CD4-positive, alpha-beta T cell (primary cell): ENCODE results near the gene CXADR. TPM values are rescaled to one million over a fixed set of nuclear protein-coding genes. Genes with fewer than 3 reads are reported as not detected.

ENCODE experiments used
- ATAC-seq: fragments of 200-7000 bp; cut with Tn5 transposase; one replicate; pipeline ENCODE4 v1.10.0; 2022; ENCODE audit warnings: mild to moderate bottlenecking; ENCODE audit not compliant: poor library complexity
- CTCF ChIA-PET: fragments of 350-600 bp; sonication (Branson Sonifier 250); formaldehyde crosslinking; loops from one replicate; lab custom pipeline; 2021; ENCODE audit warnings: antibody characterized with exemption, inconsistent platforms; lab: Charles Lee
- POLR2A ChIA-PET: fragments of 350-600 bp; sonication (Branson Sonifier 250); formaldehyde crosslinking; loops from one replicate; lab custom pipeline; 2021; ENCODE audit warnings: antibody characterized with exemption, inconsistent platforms; lab: Charles Lee
- DNase-seq, 14 experiments: peaks; one replicate each; pipeline ENCODE4 v3.0.0-alpha.2; 2013 to 2020; ENCODE audit warnings: mixed read lengths in 2 of 14
- H3K27ac ChIP-seq, 2 donors: one replicate each; pipeline versions ENCODE4 v1.5.1 to v1.7.0; 2013; ENCODE audit warnings: low read length in 2 of 2, low read depth in 1 of 2, mild to moderate bottlenecking in 1 of 2
- H3K27me3 ChIP-seq, 2 experiments: 1 replicate in 1 of 2; 2 replicates in 1 of 2; pipeline versions ENCODE4 v1.6.1 to v1.7.0; 2013; ENCODE audit warnings: low read length in 2 of 2, control low read depth in 1 of 2, mild to moderate bottlenecking in 1 of 2, moderate library complexity in 1 of 2; ENCODE audit not compliant: insufficient read depth in 2 of 2, control insufficient read depth in 1 of 2
- H3K36me3 ChIP-seq: one replicate; pipeline ENCODE4 v1.6.1; 2013; ENCODE audit warnings: low read length, control low read depth; ENCODE audit not compliant: insufficient read depth
- H3K4me1 ChIP-seq: one replicate; pipeline ENCODE4 v1.6.1; 2013; ENCODE audit warnings: low read length, control low read depth; ENCODE audit not compliant: insufficient read depth
- H3K4me3 ChIP-seq: one replicate; pipeline ENCODE4 v1.5.1; 2013; ENCODE audit warnings: mild to moderate bottlenecking, low read length, moderate library complexity
- H3K9me3 ChIP-seq, 2 experiments: 1 replicate in 1 of 2; 2 replicates in 1 of 2; pipeline versions ENCODE4 v1.6.1 to v1.7.0; 2013; ENCODE audit warnings: low read length in 2 of 2, mild to moderate bottlenecking in 2 of 2, control low read depth in 1 of 2, moderate library complexity in 1 of 2; ENCODE audit not compliant: control insufficient read depth in 1 of 2, insufficient read depth in 1 of 2
- H3K27ac Mint-ChIP-seq: one replicate; pipeline ENCODE4 v1.8.0; 2020; ENCODE audit warnings: mixed read lengths
- H3K27me3 Mint-ChIP-seq: one replicate; pipeline ENCODE4 v1.8.0; 2021; ENCODE audit warnings: mixed read lengths
- H3K36me3 Mint-ChIP-seq: one replicate; pipeline ENCODE4 v1.8.0; 2021; ENCODE audit warnings: low read depth, mixed read lengths
- H3K4me1 Mint-ChIP-seq: one replicate; pipeline ENCODE4 v1.8.0; 2021; ENCODE audit warnings: low read depth, mixed read lengths
- H3K4me3 Mint-ChIP-seq: one replicate; pipeline ENCODE4 v1.8.0; 2020; ENCODE audit warnings: mild to moderate bottlenecking, mixed read lengths
- H3K9me3 Mint-ChIP-seq: one replicate; pipeline ENCODE4 v1.8.0; 2020; ENCODE audit warnings: mixed read lengths
- CTCF ChIP-seq: fragments of 200-600 bp; IDR thresholded peaks from one replicate; pipeline ENCODE4 v1.8.0; 2022; ENCODE audit warnings: antibody characterized with exemption, mild to moderate bottlenecking
- intact Hi-C, 2 experiments: fragments of 100-400 bp; cut with DNase I in 1 of 2; cut with micrococcal nuclease in 1 of 2; formaldehyde crosslinking; loops; one replicate each; pipeline versions ENCODE4 v1.15.1 to v1.9.0; 2023 to 2025; cut with DNase I, micrococcal nuclease
- total RNA-seq, 174 experiments: library from RNA in 2 of 174; stranded (reverse) in 2 of 174; gene quantifications; one replicate each; pipeline ENCODE4 v1.2.3 and lab custom pipeline; 2021 to 2026

CXADR gene
- total RNA-seq, 2 experiments from 2014 or later, result 0.52 to 0.53 TPM

DNA sequence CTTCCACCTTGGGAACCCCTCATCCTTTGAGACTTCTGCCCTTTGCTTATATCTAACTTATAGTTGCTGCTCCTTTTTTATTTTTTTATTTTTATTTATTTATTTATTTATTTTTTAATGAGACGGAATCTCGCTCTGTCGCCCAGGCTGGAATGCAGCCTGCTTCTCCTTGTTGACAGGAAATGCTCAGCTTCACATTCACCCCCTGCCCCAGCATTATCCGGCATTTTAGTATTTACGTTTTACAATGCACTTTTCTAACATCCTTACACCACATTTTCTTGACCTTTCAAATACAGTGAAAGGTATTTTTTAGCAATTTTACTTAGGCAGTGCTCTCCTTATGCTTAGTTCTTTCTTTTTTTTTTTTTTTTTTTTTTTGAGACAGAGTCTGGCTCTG is 14.9 kb downstream of the CXADR start:
- ChIA-PET POLR2A (no interaction called here), CTCF (no interaction called here)
- Histone ChIP-seq H3K9me3 (no peaks in the 10 kb centered on the region), H3K27ac (no peak overlapping the region), H3K4me1 (no peaks in the 10 kb centered on the region), H3K36me3 (no peaks in the 10 kb centered on the region), H3K27me3 (no peaks in the 10 kb centered on the region), H3K4me3 (no peak overlapping the region)
- Mint-ChIP-seq H3K27ac (no peak overlapping the region), H3K4me1 (no peaks in the 10 kb centered on the region), H3K4me3 (no peak overlapping the region), H3K9me3 (no peaks in the 10 kb centered on the region), H3K27me3 (peaks cover 4% of the 10 kb centered on the region), H3K36me3 (no peaks in the 10 kb centered on the region)
- no peak for ATAC-seq
- TF ChIP-seq CTCF, result no peak
- intact Hi-C loops, result no loop called here
- DNase-seq, result no peak

- intact Hi-C loops, result no loop called here
- Mint-ChIP-seq H3K4me3 (no peak overlapping the region), H3K9me3 (no peaks in the 10 kb centered on the region), H3K27ac (no peak overlapping the region), H3K36me3 (no peaks in the 10 kb centered on the region), H3K27me3 (no peaks in the 10 kb centered on the region), H3K4me1 (no peaks in the 10 kb centered on the region)
- no peak for DNase-seq
- Histone ChIP-seq H3K9me3 (no peaks in the 10 kb centered on the region), H3K4me1 (no peaks in the 10 kb centered on the region), H3K36me3 (no peaks in the 10 kb centered on the region), H3K27me3 (no peaks in the 10 kb centered on the region), H3K4me3 (no peak overlapping the region), H3K27ac (no peak overlapping the region)
- TF ChIP-seq CTCF, result no peak
- CTCF ChIA-PET, result no interaction called here
- POLR2A ChIA-PET, result no interaction called here
- no peak for ATAC-seq
Observed at GRCh38 chr21:17529648-17530047, 16.8 kb downstream of the CXADR start.

DNA sequence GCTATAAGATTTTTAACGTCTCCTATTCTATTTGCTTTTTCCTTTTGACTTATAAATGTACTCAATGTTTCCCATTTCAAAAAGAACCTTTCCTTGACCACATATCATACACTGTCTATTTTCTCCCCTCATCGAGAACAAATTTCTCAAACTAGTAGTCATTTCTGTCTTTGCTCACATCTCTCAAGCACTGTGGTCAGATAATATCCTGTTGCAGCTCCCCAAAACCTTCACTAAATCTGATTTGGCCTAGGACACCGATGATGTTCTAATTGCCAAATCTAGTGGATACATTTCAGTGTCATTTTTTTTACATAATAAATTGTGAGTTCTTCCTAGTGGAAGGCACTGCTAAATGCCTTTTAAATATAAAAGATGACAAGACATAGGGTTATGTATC is 19.4 kb downstream of the CXADR start:
- TF ChIP-seq CTCF, result no peak
- peaks cover 6% of the 10 kb centered on the region for H3K27me3 Mint-ChIP-seq

More for the DNA sequence above, 19.4 kb downstream of the CXADR start:
- no peak for ATAC-seq
- Histone ChIP-seq H3K4me1 (no peaks in the 10 kb centered on the region), H3K9me3 (no peaks in the 10 kb centered on the region), H3K36me3 (no peaks in the 10 kb centered on the region), H3K27me3 (no peaks in the 10 kb centered on the region), H3K27ac (no peak overlapping the region), H3K4me3 (no peak overlapping the region)
- Mint-ChIP-seq H3K4me3 (no peak overlapping the region), H3K36me3 (no peaks in the 10 kb centered on the region), H3K9me3 (no peaks in the 10 kb centered on the region), H3K4me1 (no peaks in the 10 kb centered on the region), H3K27ac (no peak overlapping the region)
- intact Hi-C loops, result no loop called here
- POLR2A ChIA-PET, result no interaction called here
- CTCF ChIA-PET, result no interaction called here
- DNase-seq, result no peak
